ENCODE results near the gene KY.
A peak's percentile ranks its signal among the peaks of the same experiment; 100 is the strongest.

Gene KY

GRCh38 chr3:134603956-134604355 lies 46.9 kb downstream of the KY start:
- TF ChIP-seq CTCF (conservative IDR thresholded peaks at IDR 0.05) = no peak

GRCh38 chr3:134603480-134603879 lies 47.3 kb downstream of the KY start:
- H3K27ac ChIP-seq = no peak overlapping the region
- TF ChIP-seq CTCF (conservative IDR thresholded peaks at IDR 0.05) = no peak

More at GRCh38 chr3:134603956-134604355, 46.9 kb downstream of the KY start:
- no peak overlapping the region for H3K27ac ChIP-seq

- no peak overlapping the region for H3K27ac ChIP-seq
- TF ChIP-seq CTCF (conservative IDR thresholded peaks at IDR 0.05) = no peak
Measured at GRCh38 chr3:134602440-134602814, 48.4 kb downstream of the KY start.

- no peak for TF ChIP-seq CTCF (conservative IDR thresholded peaks at IDR 0.05)
- H3K27ac ChIP-seq = no peak overlapping the region
Measured at GRCh38 chr3:134601539-134602439, 49.0 kb downstream of the KY start.

- H3K27ac ChIP-seq = no peak overlapping the region
- TF ChIP-seq CTCF (conservative IDR thresholded peaks at IDR 0.05) = peak; percentile 99
Measured at GRCh38 chr3:134600685-134601463, 49.9 kb downstream of the KY start.

GRCh38 chr3:134600206-134600605 lies 50.6 kb downstream of the KY start:
- TF ChIP-seq CTCF (conservative IDR thresholded peaks at IDR 0.05) = no peak
- H3K27ac ChIP-seq = no peak overlapping the region

- no peak overlapping the region for H3K27ac ChIP-seq
- no peak for TF ChIP-seq CTCF (conservative IDR thresholded peaks at IDR 0.05)
Measured at GRCh38 chr3:134598763-134599545, 51.9 kb downstream of the KY start.

Measured in VCaP (cell line).